AG04449 (cell line): ENCODE results near the gene YES1.

Source experiments
- CTCF ChIA-PET: fragments of 350-600 bp; formaldehyde crosslinking; extraction: SDS; loops from one replicate; lab custom pipeline; 2021; ENCODE audit warnings: antibody characterized with exemption; lab: Yijun Ruan, JAX
- POLR2A ChIA-PET: fragments of 400-600, 350-600 bp; formaldehyde crosslinking; extraction: SDS; loops from one replicate; lab custom pipeline; 2020; ENCODE audit warnings: antibody characterized with exemption, inconsistent platforms; lab: Yijun Ruan, JAX
- DNase-seq: peaks from one replicate; pipeline ENCODE4 v3.0.0-alpha.2; 2010; ENCODE audit warnings: low read depth, low spot score
- H3K4me3 ChIP-seq: 2 replicates; pipeline ENCODE4 v1.5.1; 2011; ENCODE audit warnings: low read depth, mild to moderate bottlenecking, control low read depth, low read length
- TF ChIP-seq, protein P1 (sequence below): IDR thresholded peaks from one replicate; pipeline ENCODE4 v1.5.1; 2011; ENCODE audit warnings: mild to moderate bottlenecking, moderate library complexity, low read length, control low read depth, inconsistent platforms; ENCODE audit not compliant: insufficient read depth; ENCODE audit errors: missing control alignments

YES1 gene

DNA sequence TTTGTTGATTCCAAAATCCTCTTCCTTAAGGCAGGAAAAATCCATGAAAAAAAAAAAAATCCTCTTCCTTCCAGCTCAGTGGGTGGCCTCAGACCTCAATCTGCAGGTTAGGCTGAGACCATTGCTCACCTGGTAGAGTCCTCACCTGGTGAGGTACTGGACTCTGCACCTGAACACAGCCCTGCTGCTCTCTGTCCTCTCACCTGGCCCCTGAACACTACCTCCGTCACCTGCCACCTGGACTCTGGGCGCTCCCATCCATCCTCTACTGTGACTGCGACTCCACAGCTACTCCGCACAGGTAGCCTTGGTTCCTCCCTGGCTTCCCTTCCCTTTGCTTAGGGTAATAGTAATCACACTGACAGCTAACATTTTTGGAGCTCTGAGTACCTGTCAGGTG is 132.5 kb downstream of the YES1 start:
- POLR2A ChIA-PET, result no interaction called here
- no peak overlapping the region for H3K4me3 ChIP-seq
- DNase-seq, result no peak
- CTCF ChIA-PET, result no interaction called here
- TF ChIP-seq, protein P1, sequence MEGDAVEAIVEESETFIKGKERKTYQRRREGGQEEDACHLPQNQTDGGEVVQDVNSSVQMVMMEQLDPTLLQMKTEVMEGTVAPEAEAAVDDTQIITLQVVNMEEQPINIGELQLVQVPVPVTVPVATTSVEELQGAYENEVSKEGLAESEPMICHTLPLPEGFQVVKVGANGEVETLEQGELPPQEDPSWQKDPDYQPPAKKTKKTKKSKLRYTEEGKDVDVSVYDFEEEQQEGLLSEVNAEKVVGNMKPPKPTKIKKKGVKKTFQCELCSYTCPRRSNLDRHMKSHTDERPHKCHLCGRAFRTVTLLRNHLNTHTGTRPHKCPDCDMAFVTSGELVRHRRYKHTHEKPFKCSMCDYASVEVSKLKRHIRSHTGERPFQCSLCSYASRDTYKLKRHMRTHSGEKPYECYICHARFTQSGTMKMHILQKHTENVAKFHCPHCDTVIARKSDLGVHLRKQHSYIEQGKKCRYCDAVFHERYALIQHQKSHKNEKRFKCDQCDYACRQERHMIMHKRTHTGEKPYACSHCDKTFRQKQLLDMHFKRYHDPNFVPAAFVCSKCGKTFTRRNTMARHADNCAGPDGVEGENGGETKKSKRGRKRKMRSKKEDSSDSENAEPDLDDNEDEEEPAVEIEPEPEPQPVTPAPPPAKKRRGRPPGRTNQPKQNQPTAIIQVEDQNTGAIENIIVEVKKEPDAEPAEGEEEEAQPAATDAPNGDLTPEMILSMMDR, result no peak

DNA sequence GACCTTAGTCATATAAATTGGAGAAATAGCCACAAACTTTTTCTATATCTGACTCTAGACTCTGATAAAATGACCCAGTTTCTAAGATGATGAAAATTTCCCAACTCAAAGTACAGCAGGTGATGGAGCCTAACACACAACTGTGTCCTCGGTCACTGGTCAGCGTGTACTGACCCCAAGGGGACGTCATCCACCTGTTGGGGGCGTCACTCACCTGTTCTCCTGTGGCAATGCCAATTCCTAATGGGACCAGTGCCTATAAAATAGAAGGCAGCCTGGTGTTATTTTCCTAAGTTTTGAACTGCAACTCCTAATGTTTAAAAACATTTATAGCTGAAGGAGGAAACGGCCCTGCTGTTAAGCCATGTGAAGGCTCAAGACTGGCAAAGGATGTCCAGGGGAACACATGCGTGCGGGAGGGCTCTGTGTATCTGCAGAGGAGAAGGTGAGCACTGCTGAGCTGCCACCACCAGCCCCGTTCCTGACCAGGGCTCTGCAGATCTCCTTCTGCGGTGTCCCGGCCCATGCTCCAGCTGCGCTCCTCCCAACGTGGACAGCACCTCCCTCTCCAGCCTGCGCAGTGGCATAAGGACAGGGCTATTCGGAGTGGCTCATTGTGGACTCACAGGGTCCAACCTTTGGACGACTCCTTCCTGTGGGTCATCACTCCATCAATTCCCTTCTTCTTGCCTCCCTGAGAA is 133.4 kb downstream of the YES1 start:
- CTCF ChIA-PET, result no interaction called here
- POLR2A ChIA-PET, result no interaction called here
- H3K4me3 ChIP-seq, result no peak overlapping the region
- TF ChIP-seq, protein P1, result no peak
- no peak for DNase-seq

GRCh38 chr18:677951-678381 is 134.1 kb downstream of the YES1 start:
- CTCF ChIA-PET, result no interaction called here

DNA sequence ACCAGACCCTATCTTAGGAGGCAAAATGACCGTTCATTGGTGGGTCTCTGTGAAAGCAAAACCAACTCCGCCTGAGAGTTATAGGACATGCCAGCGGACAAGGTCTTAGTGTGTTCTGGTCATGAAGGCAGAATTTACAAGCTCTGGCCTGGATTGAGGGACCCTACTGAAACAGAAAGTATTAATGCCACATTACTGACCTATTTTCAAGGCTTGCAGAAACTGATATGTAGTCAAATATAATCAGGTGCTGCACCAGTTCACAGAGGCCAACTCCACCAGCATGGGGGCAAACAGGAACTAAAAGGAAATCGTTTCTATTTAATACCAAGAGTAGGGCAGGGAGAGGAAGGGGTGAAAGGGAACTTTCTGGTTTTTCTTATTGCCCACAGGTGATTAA is 134.9 kb downstream of the YES1 start:
- CTCF ChIA-PET, result interaction anchor here (0.6 to 0.7 kb wide), 2 partner anchors 10 to 53 kb away, joined by 3 read pairs; no protein-coding TSS in a partner anchor
- POLR2A ChIA-PET, result no interaction called here
- TF ChIP-seq, protein P1, result no peak
- H3K4me3 ChIP-seq, result no peak overlapping the region
- DNase-seq, result no peak

More at GRCh38 chr18:677951-678381, 134.1 kb downstream of the YES1 start:
- POLR2A ChIA-PET, result no interaction called here
- TF ChIP-seq, protein P1, result no peak
- DNase-seq, result no peak
- no peak overlapping the region for H3K4me3 ChIP-seq

DNA sequence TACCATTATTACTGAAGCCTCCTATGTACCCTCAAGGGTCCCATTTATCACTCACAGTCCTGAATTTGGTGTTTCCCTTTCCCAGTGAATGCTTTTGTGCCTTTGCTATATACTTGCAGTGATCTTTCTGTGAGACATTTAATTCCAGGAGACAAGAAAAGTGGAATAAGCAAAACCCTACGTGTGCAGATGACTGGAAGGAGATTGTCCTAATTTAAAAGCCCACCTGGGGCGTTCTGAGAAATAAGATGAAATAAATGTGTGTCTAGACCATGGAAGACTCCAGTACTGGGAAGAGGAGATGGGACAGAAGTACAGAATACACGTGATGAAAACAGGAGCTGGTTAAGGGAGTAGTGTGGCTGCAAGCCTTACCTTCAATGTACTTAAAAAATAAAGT is 135.3 kb downstream of the YES1 start:
- POLR2A ChIA-PET, result no interaction called here
- CTCF ChIA-PET, result interaction anchor here (0.7 kb wide), 1 partner anchor 10 kb away, joined by 3 read pairs; no protein-coding TSS in a partner anchor
- H3K4me3 ChIP-seq, result no peak overlapping the region
- no peak for DNase-seq
- TF ChIP-seq, protein P1, result no peak

GRCh38 chr18:676069-676468 is 136.0 kb downstream of the YES1 start:
- ChIA-PET CTCF (no interaction called here), POLR2A (no interaction called here)

More at GRCh38 chr18:676069-676468, 136.0 kb downstream of the YES1 start:
- DNase-seq, result no peak
- no peak overlapping the region for H3K4me3 ChIP-seq
- TF ChIP-seq, protein P1, result no peak
